Liver (tissue), 9 donors: ENCODE data around the gene OTX2. TPM values are rescaled to one million over a fixed set of nuclear protein-coding genes. Genes with fewer than 3 reads are reported as not detected.

Source experiments
- DNase-seq: peaks from one replicate; pipeline ENCODE4 v3.0.0-alpha.2; 2017; ENCODE audit warnings: low spot score
- H3K27ac ChIP-seq, 2 donors: one replicate each; pipeline ENCODE4 v1.7.0; 2013; ENCODE audit warnings: inconsistent platforms in 2 of 2, low read length in 2 of 2, control low read depth in 1 of 2, low read depth in 1 of 2, mild to moderate bottlenecking in 1 of 2
- H3K27me3 ChIP-seq, 4 donors: one replicate each; pipeline versions ENCODE4 v1.6.1 to v1.7.0; 2013; ENCODE audit warnings: low read length in 3 of 4, inconsistent platforms in 1 of 4, mild to moderate bottlenecking in 1 of 4, moderate library complexity in 1 of 4; ENCODE audit not compliant: control insufficient read depth in 4 of 4, insufficient read depth in 4 of 4
- H3K36me3 ChIP-seq, 4 donors: one replicate each; pipeline versions ENCODE4 v1.6.1 to v1.7.0; 2013; ENCODE audit warnings: low read length in 3 of 4, mild to moderate bottlenecking in 3 of 4, low read depth in 1 of 4, moderate library complexity in 1 of 4; ENCODE audit not compliant: control insufficient read depth in 4 of 4, insufficient read depth in 3 of 4
- H3K4me1 ChIP-seq, 4 donors: one replicate each; pipeline versions ENCODE4 v1.6.1 to v1.7.0; 2013; ENCODE audit warnings: low read length in 3 of 4, mild to moderate bottlenecking in 3 of 4, moderate library complexity in 1 of 4; ENCODE audit not compliant: control insufficient read depth in 4 of 4, insufficient read depth in 4 of 4
- H3K4me3 ChIP-seq, 3 donors: one replicate each; pipeline versions ENCODE4 v1.6.1 to v1.7.0; 2013; ENCODE audit warnings: low read length in 3 of 3, control low read depth in 1 of 3, low read depth in 1 of 3, mild to moderate bottlenecking in 1 of 3
- H3K9ac ChIP-seq, 2 donors: one replicate each; pipeline ENCODE4 v1.7.0; 2013; ENCODE audit warnings: low read length in 2 of 2, mild to moderate bottlenecking in 2 of 2, moderate library complexity in 2 of 2, control low read depth in 1 of 2, low read depth in 1 of 2
- H3K9me3 ChIP-seq, 4 donors: one replicate each; pipeline versions ENCODE4 v1.6.1 to v1.7.0; 2013; ENCODE audit warnings: low read length in 3 of 4; ENCODE audit not compliant: control insufficient read depth in 4 of 4
- EGR1 ChIP-seq, 2 donors: IDR thresholded peaks; 2 replicates each; pipeline ENCODE4 v1.6.1; 2016 to 2018; ENCODE audit warnings: antibody characterized with exemption in 2 of 2, low read depth in 2 of 2
- FOXA1 ChIP-seq: IDR thresholded peaks from 2 replicates; pipeline ENCODE4 v1.6.1; 2016; ENCODE audit warnings: antibody characterized with exemption
- FOXA2 ChIP-seq: IDR thresholded peaks from 2 replicates; pipeline ENCODE4 v1.6.1; 2016; ENCODE audit warnings: antibody characterized with exemption
- HNF4A ChIP-seq, 2 donors: conservative IDR thresholded peaks; 2 replicates each; pipeline ENCODE4 v1.6.1; 2016; ENCODE audit warnings: antibody characterized with exemption in 2 of 2, mild to moderate bottlenecking in 2 of 2
- NR2F2 ChIP-seq: IDR thresholded peaks from 2 replicates; pipeline ENCODE4 v1.6.1; 2016; ENCODE audit warnings: antibody characterized with exemption
- RAD21 ChIP-seq, 2 donors: IDR thresholded peaks; 2 replicates each; pipeline ENCODE4 v1.6.1; 2016; ENCODE audit warnings: antibody characterized with exemption in 2 of 2, mild to moderate bottlenecking in 2 of 2
- RXRA ChIP-seq, 2 donors: IDR thresholded peaks; 2 replicates each; pipeline ENCODE4 v1.6.1; 2017 to 2018; ENCODE audit warnings: antibody characterized with exemption in 2 of 2, mild to moderate bottlenecking in 1 of 2
- SP1 ChIP-seq: IDR thresholded peaks from 2 replicates; pipeline ENCODE4 v1.6.1; 2018; ENCODE audit warnings: antibody characterized with exemption, mild to moderate bottlenecking
- TAF1 ChIP-seq: conservative IDR thresholded peaks from 2 replicates; pipeline ENCODE4 v1.6.1; 2016; ENCODE audit warnings: antibody characterized with exemption, mild to moderate bottlenecking
- YY1 ChIP-seq: IDR thresholded peaks from 2 replicates; pipeline ENCODE4 v1.6.1; 2016; ENCODE audit warnings: antibody characterized with exemption, mild to moderate bottlenecking
- WGBS: extraction: QIAGEN DNeasy Blood & Tissue Kit; methylation state at CpG from one replicate; pipeline ENCODE4 v1.1.7; 2013; 5-methylcytosine and 5-hydroxymethylcytosine counted together
- polyA plus RNA-seq, 2 donors: library from polyadenylated mRNA; stranded (reverse) in 1 of 2; unstranded in 1 of 2; fragments of 200-250 nt in 1 of 2; fragments of >200 nt in 1 of 2; fragmentation: Nextera tagmentation in 1 of 2; extraction: Ambion mirVana in 1 of 2; gene quantifications; one replicate each; pipeline versions ENCODE4 v1.2.1 to v1.2.3, GENCODE V29; 2013 to 2015
- total RNA-seq, 2 donors: library from RNA; depleted of rRNA; stranded (reverse); fragments of >200 nt; gene quantifications; one replicate each; pipeline ENCODE4 v1.2.3, GENCODE V29; 2014
- TF ChIP-seq, protein P1 (sequence below): IDR thresholded peaks from 2 replicates; pipeline ENCODE4 v1.6.1; 2016; ENCODE audit warnings: antibody characterized with exemption, mild to moderate bottlenecking
- TF ChIP-seq, protein P2 (sequence below): fragments of 150-350 bp; IDR thresholded peaks from 2 replicates; pipeline ENCODE4 v1.5.1; 2017; ENCODE audit warnings: improper control_type of control experiment, low read depth, low read length; ENCODE audit not compliant: missing input control
- TF ChIP-seq, protein P3 (sequence below): IDR thresholded peaks from 2 replicates; pipeline ENCODE4 v1.6.1; 2016; ENCODE audit warnings: antibody characterized with exemption
- TF ChIP-seq, protein P4 (sequence below): IDR thresholded peaks from 2 replicates; pipeline ENCODE4 v1.6.1; 2016; ENCODE audit warnings: antibody characterized with exemption
- TF ChIP-seq, protein P5 (sequence below): IDR thresholded peaks from 2 replicates; pipeline ENCODE4 v1.6.1; 2016; ENCODE audit warnings: antibody characterized with exemption
- donor health status: healthy.
- donor health status: healthy.
- donor health status: healthy.
- donor health status: healthy.
- donor health status: healthy.

The OTX2 gene
- total and polyA plus RNA-seq, 4 donors: not detected

DNA sequence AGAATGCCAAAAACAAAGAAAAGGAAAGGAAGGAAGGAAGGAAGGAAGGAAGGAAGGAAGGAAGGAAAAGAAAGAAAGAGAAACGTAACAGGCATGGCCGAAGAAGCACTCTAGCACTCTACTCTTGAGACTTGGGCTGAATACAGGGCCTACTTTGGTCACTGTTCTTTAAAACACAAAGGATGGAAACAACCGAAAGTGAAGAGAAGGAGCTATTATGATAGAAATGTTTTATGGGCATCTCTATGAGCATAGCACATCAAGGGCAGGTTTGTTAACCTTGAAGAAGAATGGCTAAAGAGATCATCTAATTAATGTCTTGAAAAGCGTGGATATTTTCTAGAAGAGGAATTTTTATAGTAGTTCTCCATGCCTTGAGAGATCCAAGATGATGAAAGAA is 15.9 kb upstream of the OTX2 start (continued):
- TF ChIP-seq, protein P1, sequence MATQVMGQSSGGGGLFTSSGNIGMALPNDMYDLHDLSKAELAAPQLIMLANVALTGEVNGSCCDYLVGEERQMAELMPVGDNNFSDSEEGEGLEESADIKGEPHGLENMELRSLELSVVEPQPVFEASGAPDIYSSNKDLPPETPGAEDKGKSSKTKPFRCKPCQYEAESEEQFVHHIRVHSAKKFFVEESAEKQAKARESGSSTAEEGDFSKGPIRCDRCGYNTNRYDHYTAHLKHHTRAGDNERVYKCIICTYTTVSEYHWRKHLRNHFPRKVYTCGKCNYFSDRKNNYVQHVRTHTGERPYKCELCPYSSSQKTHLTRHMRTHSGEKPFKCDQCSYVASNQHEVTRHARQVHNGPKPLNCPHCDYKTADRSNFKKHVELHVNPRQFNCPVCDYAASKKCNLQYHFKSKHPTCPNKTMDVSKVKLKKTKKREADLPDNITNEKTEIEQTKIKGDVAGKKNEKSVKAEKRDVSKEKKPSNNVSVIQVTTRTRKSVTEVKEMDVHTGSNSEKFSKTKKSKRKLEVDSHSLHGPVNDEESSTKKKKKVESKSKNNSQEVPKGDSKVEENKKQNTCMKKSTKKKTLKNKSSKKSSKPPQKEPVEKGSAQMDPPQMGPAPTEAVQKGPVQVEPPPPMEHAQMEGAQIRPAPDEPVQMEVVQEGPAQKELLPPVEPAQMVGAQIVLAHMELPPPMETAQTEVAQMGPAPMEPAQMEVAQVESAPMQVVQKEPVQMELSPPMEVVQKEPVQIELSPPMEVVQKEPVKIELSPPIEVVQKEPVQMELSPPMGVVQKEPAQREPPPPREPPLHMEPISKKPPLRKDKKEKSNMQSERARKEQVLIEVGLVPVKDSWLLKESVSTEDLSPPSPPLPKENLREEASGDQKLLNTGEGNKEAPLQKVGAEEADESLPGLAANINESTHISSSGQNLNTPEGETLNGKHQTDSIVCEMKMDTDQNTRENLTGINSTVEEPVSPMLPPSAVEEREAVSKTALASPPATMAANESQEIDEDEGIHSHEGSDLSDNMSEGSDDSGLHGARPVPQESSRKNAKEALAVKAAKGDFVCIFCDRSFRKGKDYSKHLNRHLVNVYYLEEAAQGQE: no peak
- TF ChIP-seq YY1: no peak

DNA sequence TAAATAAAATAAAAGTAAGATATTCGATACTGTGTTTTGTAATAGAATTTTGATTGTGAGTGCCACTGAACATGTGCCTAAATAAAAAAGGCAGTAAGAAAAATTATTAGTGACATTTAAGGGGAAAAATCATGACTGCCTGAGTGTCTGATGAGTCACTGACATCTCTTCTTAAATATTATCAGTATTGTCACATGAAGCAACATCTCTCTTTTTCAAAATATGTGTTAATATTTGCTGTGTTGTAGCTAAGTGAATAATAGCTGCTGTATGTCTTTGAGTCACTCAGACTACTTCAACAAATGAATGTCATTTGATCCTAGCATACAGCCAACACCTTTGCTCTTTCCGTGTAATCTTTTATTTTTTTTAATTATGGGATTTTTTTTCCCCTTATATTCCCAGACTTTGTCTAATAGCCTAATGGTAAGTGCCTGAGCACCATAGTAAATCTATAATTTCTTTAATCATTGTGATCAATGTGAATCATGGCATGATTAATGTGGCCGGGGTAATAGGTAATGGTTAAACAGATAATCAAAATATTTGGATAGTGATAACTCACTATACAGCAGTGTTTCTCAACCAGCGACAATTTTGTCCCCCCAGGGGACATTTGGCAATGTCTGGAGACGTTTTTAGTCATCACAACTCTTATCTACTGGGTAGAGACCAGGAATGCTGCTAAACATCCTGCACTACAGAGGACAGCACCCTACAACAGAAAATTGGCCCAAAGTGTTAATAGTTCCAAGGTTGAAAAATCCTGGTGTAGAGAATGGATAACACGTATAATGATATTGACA is 11.7 kb upstream of the OTX2 start:
- Histone ChIP-seq H3K27ac (no peak overlapping the region), H3K9me3 (no peaks in the 10 kb centered on the region)
- WGBS: 37% methylated on average over 6 of the region's 6 CpGs

More for the DNA sequence above, 11.7 kb upstream of the OTX2 start:
- Histone ChIP-seq H3K27me3 (peaks cover 2 to 19% (median 10%) of the 10 kb centered on the region in 4 donors), H3K9ac (no peak overlapping the region), H3K4me1 (peaks cover 0 to 3% (median 0%) of the 10 kb centered on the region in 4 donors), H3K4me3 (no peak overlapping the region), H3K36me3 (no peaks in the 10 kb centered on the region)
- TF ChIP-seq, protein P2, sequence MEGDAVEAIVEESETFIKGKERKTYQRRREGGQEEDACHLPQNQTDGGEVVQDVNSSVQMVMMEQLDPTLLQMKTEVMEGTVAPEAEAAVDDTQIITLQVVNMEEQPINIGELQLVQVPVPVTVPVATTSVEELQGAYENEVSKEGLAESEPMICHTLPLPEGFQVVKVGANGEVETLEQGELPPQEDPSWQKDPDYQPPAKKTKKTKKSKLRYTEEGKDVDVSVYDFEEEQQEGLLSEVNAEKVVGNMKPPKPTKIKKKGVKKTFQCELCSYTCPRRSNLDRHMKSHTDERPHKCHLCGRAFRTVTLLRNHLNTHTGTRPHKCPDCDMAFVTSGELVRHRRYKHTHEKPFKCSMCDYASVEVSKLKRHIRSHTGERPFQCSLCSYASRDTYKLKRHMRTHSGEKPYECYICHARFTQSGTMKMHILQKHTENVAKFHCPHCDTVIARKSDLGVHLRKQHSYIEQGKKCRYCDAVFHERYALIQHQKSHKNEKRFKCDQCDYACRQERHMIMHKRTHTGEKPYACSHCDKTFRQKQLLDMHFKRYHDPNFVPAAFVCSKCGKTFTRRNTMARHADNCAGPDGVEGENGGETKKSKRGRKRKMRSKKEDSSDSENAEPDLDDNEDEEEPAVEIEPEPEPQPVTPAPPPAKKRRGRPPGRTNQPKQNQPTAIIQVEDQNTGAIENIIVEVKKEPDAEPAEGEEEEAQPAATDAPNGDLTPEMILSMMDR: no peak
- TF ChIP-seq, protein P3, sequence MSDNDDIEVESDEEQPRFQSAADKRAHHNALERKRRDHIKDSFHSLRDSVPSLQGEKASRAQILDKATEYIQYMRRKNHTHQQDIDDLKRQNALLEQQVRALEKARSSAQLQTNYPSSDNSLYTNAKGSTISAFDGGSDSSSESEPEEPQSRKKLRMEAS: no peak
- TF ChIP-seq, protein P1: no peak
- TF ChIP-seq EGR1 (IDR thresholded peaks at IDR 0.05; ENCODE audit: low read depth in 2 of 2): no peak
- no peak for TF ChIP-seq SP1
- TF ChIP-seq FOXA1: no peak
- TF ChIP-seq, protein P4, sequence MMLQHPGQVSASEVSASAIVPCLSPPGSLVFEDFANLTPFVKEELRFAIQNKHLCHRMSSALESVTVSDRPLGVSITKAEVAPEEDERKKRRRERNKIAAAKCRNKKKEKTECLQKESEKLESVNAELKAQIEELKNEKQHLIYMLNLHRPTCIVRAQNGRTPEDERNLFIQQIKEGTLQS: no peak
- TF ChIP-seq, protein P5, sequence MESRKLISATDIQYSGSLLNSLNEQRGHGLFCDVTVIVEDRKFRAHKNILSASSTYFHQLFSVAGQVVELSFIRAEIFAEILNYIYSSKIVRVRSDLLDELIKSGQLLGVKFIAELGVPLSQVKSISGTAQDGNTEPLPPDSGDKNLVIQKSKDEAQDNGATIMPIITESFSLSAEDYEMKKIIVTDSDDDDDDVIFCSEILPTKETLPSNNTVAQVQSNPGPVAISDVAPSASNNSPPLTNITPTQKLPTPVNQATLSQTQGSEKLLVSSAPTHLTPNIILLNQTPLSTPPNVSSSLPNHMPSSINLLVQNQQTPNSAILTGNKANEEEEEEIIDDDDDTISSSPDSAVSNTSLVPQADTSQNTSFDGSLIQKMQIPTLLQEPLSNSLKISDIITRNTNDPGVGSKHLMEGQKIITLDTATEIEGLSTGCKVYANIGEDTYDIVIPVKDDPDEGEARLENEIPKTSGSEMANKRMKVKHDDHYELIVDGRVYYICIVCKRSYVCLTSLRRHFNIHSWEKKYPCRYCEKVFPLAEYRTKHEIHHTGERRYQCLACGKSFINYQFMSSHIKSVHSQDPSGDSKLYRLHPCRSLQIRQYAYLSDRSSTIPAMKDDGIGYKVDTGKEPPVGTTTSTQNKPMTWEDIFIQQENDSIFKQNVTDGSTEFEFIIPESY: no peak
- TF ChIP-seq RXRA (IDR thresholded peaks at IDR 0.05): no peak
- no peak for TF ChIP-seq TAF1
- TF ChIP-seq FOXA2: no peak
- no peak for TF ChIP-seq RAD21 (IDR thresholded peaks at IDR 0.05)
- TF ChIP-seq YY1: no peak
- no peak for TF ChIP-seq NR2F2
- TF ChIP-seq HNF4A (conservative IDR thresholded peaks at IDR 0.05): no peak
- no peak for DNase-seq
